ENCODE measurements around the gene CHD3. TPM values are rescaled to one million over a fixed set of nuclear protein-coding genes. Genes with fewer than 3 reads are reported as not detected.
A peak's percentile ranks its signal among the peaks of the same experiment; 100 is the strongest.
"Not testable (repeated sequence)": the region's sequence is repeated elsewhere in the genome, so short reads cannot be mapped to it uniquely, and the experiment has no call there.

The CHD3 gene
- total RNA-seq, 1 donor from 2014 or later: 119 TPM

GRCh38 chr17:7857713-7858521 is 30.7 kb upstream of the CHD3 start, which contains the start of gene CYB5D1:
Gene CYB5D1 (plus strand): TSS chr17:7858003. CDS start chr17:7858135, 132 bp downstream.
- TF ChIP-seq CTCF (IDR thresholded peaks at IDR 0.05; ENCODE audit: unreplicated experiment): no peak
- no peaks in the 10 kb centered on the region for H3K27me3 Mint-ChIP-seq
- peaks cover 21% of the 10 kb centered on the region for H3K36me3 Mint-ChIP-seq (ENCODE audit: insufficient read depth)
- H3K4me3 Mint-ChIP-seq (ENCODE audit: low read depth): no peak within 1 kb of the TSS
- DNase-seq (ENCODE audit: low spot score, unreplicated experiment): no peak
- no peaks in the 10 kb centered on the region for H3K9me3 Mint-ChIP-seq (ENCODE audit: low read depth)
- no peak within 1 kb of the TSS for H3K27ac Mint-ChIP-seq
- peaks cover 9% of the 10 kb centered on the region for H3K4me1 Mint-ChIP-seq (ENCODE audit: low read depth)

- peak; percentile 57 for TF ChIP-seq CTCF (IDR thresholded peaks at IDR 0.05; ENCODE audit: unreplicated experiment)
- Mint-ChIP-seq H3K36me3 (ENCODE audit: insufficient read depth) (peaks cover 21% of the 10 kb centered on the region), H3K27me3 (no peaks in the 10 kb centered on the region), H3K4me3 (ENCODE audit: low read depth) (no peak overlapping the region), H3K27ac (no peak overlapping the region), H3K4me1 (ENCODE audit: low read depth) (peaks cover 14% of the 10 kb centered on the region), H3K9me3 (ENCODE audit: low read depth) (no peaks in the 10 kb centered on the region)
- no peak for DNase-seq (ENCODE audit: low spot score, unreplicated experiment)
These were observed 30.1 kb upstream of the CHD3 start for GRCh38 chr17:7858522-7858810.

- TF ChIP-seq CTCF (IDR thresholded peaks at IDR 0.05; ENCODE audit: unreplicated experiment): no peak
These were observed 29.6 kb upstream of the CHD3 start for GRCh38 chr17:7859028-7859427.

GRCh38 chr17:7862692-7863437 is 25.7 kb upstream of the CHD3 start:
- Mint-ChIP-seq H3K36me3 (ENCODE audit: insufficient read depth) (peaks cover 31% of the 10 kb centered on the region), H3K27ac (peak overlapping the region; percentile 64), H3K4me3 (ENCODE audit: low read depth) (peak overlapping the region; percentile 12), H3K27me3 (no peaks in the 10 kb centered on the region), H3K4me1 (ENCODE audit: low read depth) (peaks cover 11% of the 10 kb centered on the region), H3K9me3 (ENCODE audit: low read depth) (no peaks in the 10 kb centered on the region)
- DNase-seq (ENCODE audit: low spot score, unreplicated experiment): no peak
- TF ChIP-seq CTCF (IDR thresholded peaks at IDR 0.05; ENCODE audit: unreplicated experiment): peak; percentile 78

More at GRCh38 chr17:7859028-7859427, 29.6 kb upstream of the CHD3 start:
- Mint-ChIP-seq H3K9me3 (ENCODE audit: low read depth) (no peaks in the 10 kb centered on the region), H3K36me3 (ENCODE audit: insufficient read depth) (peaks cover 20% of the 10 kb centered on the region), H3K4me1 (ENCODE audit: low read depth) (peaks cover 16% of the 10 kb centered on the region), H3K27ac (no peak overlapping the region), H3K27me3 (no peaks in the 10 kb centered on the region), H3K4me3 (ENCODE audit: low read depth) (no peak overlapping the region)
- no peak for DNase-seq (ENCODE audit: low spot score, unreplicated experiment)

- Mint-ChIP-seq H3K36me3 (ENCODE audit: insufficient read depth) (peaks cover 34% of the 10 kb centered on the region), H3K4me1 (ENCODE audit: low read depth) (peaks cover 11% of the 10 kb centered on the region)
- DNase-seq (ENCODE audit: low spot score, unreplicated experiment); H3K4me3 Mint-ChIP-seq (ENCODE audit: low read depth); H3K27me3 Mint-ChIP-seq; H3K27ac Mint-ChIP-seq; H3K9me3 Mint-ChIP-seq (ENCODE audit: low read depth): not testable (repeated sequence)
These were observed 24.2 kb upstream of the CHD3 start for GRCh38 chr17:7864384-7864783.
